RWPE1 (cell line): ENCODE data around the gene NUBPL.

ENCODE experiments used
- CTCF ChIA-PET: fragments of 350-600 bp; sonication (Branson Sonifier 250); formaldehyde crosslinking; extraction: SDS; loops from one replicate; lab custom pipeline; 2021; lab: Yijun Ruan, JAX
- POLR2A ChIA-PET: fragments of 400-600 bp; formaldehyde crosslinking; extraction: SDS; loops from one replicate; lab custom pipeline; 2020; ENCODE audit warnings: antibody characterized with exemption; ENCODE audit not compliant: low non-redundant PET; lab: Yijun Ruan, JAX
- DNase-seq: peaks from one replicate; pipeline ENCODE4 v3.0.0; 2012; ENCODE audit warnings: low spot score
- H3K27ac ChIP-seq: fragments of 450-650 bp; 2 replicates; pipeline ENCODE4 v1.5.1; 2017
- TF ChIP-seq, protein P1 (sequence below): fragments of 450-650 bp; conservative IDR thresholded peaks from 2 replicates; pipeline ENCODE4 v1.5.1; 2017; ENCODE audit warnings: low read depth, mild to moderate bottlenecking

The NUBPL gene

DNA sequence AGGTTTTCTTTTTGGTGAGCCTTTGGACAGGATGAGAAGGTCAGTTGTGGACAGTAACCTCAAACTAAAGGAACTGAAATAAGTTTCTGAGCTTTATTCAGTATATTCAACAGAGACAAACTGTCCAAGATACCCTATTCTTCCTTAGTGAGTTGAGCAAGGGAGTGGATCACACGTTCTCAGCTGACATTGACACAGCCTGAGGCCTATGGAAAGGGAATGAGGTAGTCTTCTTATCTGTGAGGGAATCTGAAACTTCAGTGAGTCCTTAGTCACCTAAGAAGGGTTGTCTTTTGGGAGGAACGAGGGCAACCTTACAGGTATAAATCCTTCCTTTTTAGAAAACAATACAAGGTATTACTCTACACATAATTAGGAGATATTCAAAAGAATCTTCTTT, 5.0 kb upstream of the NUBPL start:
- no peak for DNase-seq
- POLR2A ChIA-PET, result no interaction called here
- CTCF ChIA-PET, result no interaction called here
- TF ChIP-seq, protein P1, sequence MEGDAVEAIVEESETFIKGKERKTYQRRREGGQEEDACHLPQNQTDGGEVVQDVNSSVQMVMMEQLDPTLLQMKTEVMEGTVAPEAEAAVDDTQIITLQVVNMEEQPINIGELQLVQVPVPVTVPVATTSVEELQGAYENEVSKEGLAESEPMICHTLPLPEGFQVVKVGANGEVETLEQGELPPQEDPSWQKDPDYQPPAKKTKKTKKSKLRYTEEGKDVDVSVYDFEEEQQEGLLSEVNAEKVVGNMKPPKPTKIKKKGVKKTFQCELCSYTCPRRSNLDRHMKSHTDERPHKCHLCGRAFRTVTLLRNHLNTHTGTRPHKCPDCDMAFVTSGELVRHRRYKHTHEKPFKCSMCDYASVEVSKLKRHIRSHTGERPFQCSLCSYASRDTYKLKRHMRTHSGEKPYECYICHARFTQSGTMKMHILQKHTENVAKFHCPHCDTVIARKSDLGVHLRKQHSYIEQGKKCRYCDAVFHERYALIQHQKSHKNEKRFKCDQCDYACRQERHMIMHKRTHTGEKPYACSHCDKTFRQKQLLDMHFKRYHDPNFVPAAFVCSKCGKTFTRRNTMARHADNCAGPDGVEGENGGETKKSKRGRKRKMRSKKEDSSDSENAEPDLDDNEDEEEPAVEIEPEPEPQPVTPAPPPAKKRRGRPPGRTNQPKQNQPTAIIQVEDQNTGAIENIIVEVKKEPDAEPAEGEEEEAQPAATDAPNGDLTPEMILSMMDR, result no peak
- H3K27ac ChIP-seq, result no peak overlapping the region

DNA sequence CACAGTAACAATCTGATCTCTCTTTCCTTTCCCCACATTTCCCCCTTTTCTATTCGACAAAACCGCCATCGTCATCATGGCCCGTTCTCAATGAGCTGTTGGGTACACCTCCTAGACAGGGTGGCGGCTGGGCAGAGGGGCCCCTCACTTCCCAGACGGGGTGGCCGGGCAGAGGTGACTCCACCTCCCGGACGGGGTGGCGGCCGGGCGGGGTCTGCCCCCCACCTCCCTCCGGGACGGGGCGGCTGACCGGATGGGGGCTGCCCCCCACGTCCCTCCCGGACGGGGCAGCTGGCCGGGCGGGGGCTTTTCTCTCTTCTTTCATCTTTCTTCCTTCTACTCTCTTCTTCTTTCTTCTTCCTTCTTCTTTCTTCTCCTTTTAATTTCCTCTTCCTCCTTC, 1.3 kb upstream of the NUBPL start:
- ChIA-PET POLR2A (interaction anchor here (0.7 kb wide), 1 partner anchor 102 kb away, joined by 3 read pairs; no protein-coding TSS in a partner anchor), CTCF (interaction anchor here (0.6 kb wide), 1 partner anchor 954 kb away, joined by 3 read pairs; no protein-coding TSS in a partner anchor)
- TF ChIP-seq, protein P1, result no peak
- no peak for DNase-seq
- H3K27ac ChIP-seq, result no peak overlapping the region

DNA sequence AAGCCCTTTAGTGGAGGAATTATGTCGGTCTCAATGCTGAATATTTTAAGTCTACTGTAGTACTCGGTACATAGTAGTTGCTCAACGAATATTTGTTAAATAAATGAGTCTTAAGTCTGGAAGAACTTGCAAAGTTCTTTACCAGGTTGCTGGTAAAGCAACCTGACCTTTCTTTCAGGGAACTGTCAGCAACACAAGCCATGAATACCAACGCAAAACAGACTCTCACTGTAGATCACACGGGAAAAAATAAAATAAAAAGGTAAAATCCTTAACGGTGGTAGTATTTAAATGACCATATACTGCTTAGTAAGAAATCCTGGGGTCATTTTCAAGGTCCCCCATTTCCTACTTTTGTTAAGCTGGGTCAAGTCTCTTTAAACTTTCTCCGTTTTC, 447 bp upstream of the NUBPL start:
- DNase-seq, result no peak
- TF ChIP-seq, protein P1, result no peak
- no peak overlapping the region for H3K27ac ChIP-seq
- ChIA-PET POLR2A (no interaction called here), CTCF (interaction anchor here (0.6 kb wide), 1 partner anchor 28 kb away, joined by 7 read pairs; no protein-coding TSS in a partner anchor)

DNA sequence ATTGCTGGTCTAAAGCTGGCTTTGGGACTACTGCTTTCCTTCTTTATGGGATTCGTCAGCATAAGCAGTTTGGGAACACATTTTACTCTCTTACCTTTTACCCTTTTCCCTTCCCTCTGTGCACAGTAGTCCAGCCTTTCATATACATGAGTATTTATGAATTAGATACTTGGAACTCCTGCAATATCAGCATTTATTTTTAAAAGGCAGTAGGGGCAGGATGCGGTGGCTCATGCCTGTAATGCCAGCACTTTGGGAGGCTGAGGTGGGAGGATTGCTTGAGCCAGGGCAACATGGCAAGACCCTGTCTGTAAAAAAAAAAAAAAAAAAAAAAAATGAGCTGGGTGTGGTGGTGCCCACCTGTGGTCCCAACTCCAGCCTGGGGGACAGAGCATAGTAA, 3.0 kb downstream of the NUBPL start:
- ChIA-PET CTCF (interaction anchor here (0.6 kb wide), 1 partner anchor 12 kb away, joined by 4 read pairs; no protein-coding TSS in a partner anchor), POLR2A (no interaction called here)
- no peak for DNase-seq
- H3K27ac ChIP-seq, result no peak overlapping the region
- TF ChIP-seq, protein P1, result no peak

DNA sequence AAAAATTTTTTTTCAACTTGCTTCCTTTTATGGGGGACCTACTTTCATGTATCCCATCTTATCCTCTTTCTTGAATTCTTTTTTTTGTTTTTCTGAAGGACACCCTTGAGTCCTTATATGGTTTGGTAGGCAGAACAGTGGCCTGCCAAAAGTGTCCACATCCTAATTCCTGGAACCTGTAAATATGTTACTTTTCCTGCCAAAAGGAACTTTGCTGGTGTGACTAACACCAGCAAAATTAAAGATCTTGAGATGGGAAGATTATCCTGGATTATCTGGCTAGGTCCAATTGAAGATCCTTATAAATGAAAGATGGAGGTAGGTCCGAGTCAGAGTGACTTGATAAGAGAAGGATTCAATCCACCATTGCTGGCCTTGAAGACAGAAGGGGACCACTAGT, 5.3 kb downstream of the NUBPL start:
- ChIA-PET CTCF (no interaction called here), POLR2A (no interaction called here)
- TF ChIP-seq, protein P1, result no peak
- H3K27ac ChIP-seq, result no peak overlapping the region
- no peak for DNase-seq

DNA sequence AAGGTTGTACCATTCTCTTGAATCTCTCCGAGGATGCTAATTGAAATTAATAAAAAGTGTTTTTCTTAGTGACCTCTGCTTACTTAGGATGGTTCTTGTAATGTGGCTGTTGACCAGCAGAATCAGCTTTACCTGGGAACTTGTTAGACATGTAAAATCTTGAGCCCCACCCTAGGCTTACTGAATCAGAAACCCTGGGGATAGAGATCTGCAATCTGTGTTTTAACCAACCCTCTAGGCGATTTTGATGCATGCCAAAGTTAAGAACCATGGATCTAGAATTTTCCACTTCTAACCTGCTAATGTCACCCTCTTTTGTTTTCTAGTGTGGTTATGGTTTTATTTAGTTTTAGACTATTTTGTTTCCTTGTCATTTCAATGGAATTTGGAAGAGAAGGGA, 6.5 kb downstream of the NUBPL start:
- H3K27ac ChIP-seq, result no peak overlapping the region
- TF ChIP-seq, protein P1, result no peak
- CTCF ChIA-PET, result interaction anchor here (0.5 kb wide), 1 partner anchor 31 kb away, joined by 3 read pairs; no protein-coding TSS in a partner anchor
- no peak for DNase-seq
- POLR2A ChIA-PET, result no interaction called here

DNA sequence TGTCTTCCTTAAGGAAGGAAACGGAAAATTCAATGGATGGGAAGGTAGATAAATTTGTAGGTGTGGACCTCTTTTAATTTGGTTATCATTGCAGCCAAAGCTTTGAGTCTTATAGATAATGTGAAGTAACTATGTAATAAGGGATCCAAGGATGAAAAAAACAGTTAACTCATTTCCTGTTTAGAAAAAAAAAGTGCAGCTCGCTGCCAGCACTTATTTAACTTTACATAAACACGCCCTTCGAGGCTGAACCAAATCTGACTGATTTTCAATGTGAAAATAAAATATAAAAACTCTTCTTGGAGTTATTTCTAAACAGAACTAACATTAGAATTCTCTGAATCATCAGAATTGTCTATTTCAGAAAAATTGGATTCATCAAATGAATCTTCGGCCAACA, 7.0 kb downstream of the NUBPL start:
- no peak for DNase-seq
- H3K27ac ChIP-seq, result no peak overlapping the region
- ChIA-PET POLR2A (no interaction called here), CTCF (interaction anchor here (0.5 kb wide), 1 partner anchor 32 kb away, joined by 3 read pairs; no protein-coding TSS in a partner anchor)
- TF ChIP-seq, protein P1, result no peak
